Suprapubic skin (tissue), 3 donors: Measurements from ENCODE around the gene SHROOM3.

Source experiments
- CTCF ChIP-seq, 2 donors: fragments of 200-600 bp in 1 of 2; fragments of 450-650 bp in 1 of 2; sonication (generic) in 1 of 2; IDR thresholded peaks; one replicate each; pipeline ENCODE4 v1.5.1; 2016 to 2019; ENCODE audit warnings: antibody characterized with exemption in 2 of 2, mild to moderate bottlenecking in 1 of 2, moderate library complexity in 1 of 2
- EP300 ChIP-seq: sonication (generic); formaldehyde crosslinking; IDR thresholded peaks from one replicate; pipeline ENCODE4 v1.6.1; 2017; ENCODE audit warnings: antibody characterized with exemption
- POLR2A ChIP-seq, 2 donors: fragments of 450-650 bp; IDR thresholded peaks; one replicate each; pipeline ENCODE4 v1.6.1; 2017; ENCODE audit warnings: antibody characterized with exemption in 2 of 2, mild to moderate bottlenecking in 2 of 2, moderate library complexity in 2 of 2

- no peak for TF ChIP-seq CTCF (IDR thresholded peaks at IDR 0.05)
- no peak for TF ChIP-seq POLR2A (IDR thresholded peaks at IDR 0.05)
- TF ChIP-seq EP300, result no peak
Observed at GRCh38 chr4:76665721-76666120, 230.7 kb downstream of the SHROOM3 start.
